HCT116 (cell line): ENCODE measurements around the gene PLEKHG3. TPM values are rescaled to one million over a fixed set of nuclear protein-coding genes. Genes with fewer than 3 reads are reported as not detected.

Source experiments
- ATAC-seq: fragments of 200-7000 bp; cut with Tn5 transposase; 2 replicates; pipeline ENCODE4 v1.9.1; 2020; ENCODE audit warnings: mild to moderate bottlenecking, moderate library complexity
- BruUV-seq: library from RNA; stranded (reverse); fragments of 400-500 nt; replicated peaks from 2 replicates; lab custom pipeline; 2021; lab: Mats Ljungman, UMichigan
- CTCF ChIA-PET: fragments of 300-600 bp; sonication (Branson Sonifier 250); formaldehyde crosslinking; loops from one replicate; lab custom pipeline; 2021; ENCODE audit warnings: antibody characterized with exemption; lab: Charles Lee
- POLR2A ChIA-PET: fragments of 300-600, 350-600 bp; sonication (Branson Sonifier 250); formaldehyde crosslinking; loops from one replicate; lab custom pipeline; 2021; ENCODE audit warnings: antibody characterized with exemption; lab: Charles Lee
- RAD21 ChIA-PET, 2 experiments: fragments of 300-600 bp; sonication (Branson Sonifier 250); formaldehyde crosslinking; loops; one replicate each; lab custom pipeline; 2023; ENCODE audit warnings: low total read pairs in 2 of 2; ENCODE audit not compliant: uncharacterized antibody in 2 of 2, unreplicated experiment in 2 of 2, low non-redundant PET in 1 of 2; lab: Charles Lee
- DNase-seq: peaks from one replicate; pipeline ENCODE4 v3.0.0-alpha.2; 2010; ENCODE audit warnings: low read depth, low spot score
- H2AFZ ChIP-seq: fragments of 200-600 bp; shearing (Covaris generic), sonication (generic); 2 replicates; pipeline ENCODE4 v1.6.1; 2017; ENCODE audit warnings: low read depth, mixed run types, mixed read lengths, antibody characterized with exemption, low read length; ENCODE audit not compliant: poor library complexity, severe bottlenecking
- H3K27ac ChIP-seq: 2 replicates; pipeline ENCODE4 v1.5.1; 2012; ENCODE audit warnings: low read depth, low read length
- H3K27me3 ChIP-seq: fragments of 200-600 bp; sonication (generic); 2 replicates; pipeline ENCODE4 v1.6.1; 2016; ENCODE audit warnings: mixed run types, low read length, mixed read lengths; ENCODE audit not compliant: insufficient read depth
- H3K36me3 ChIP-seq, 2 experiments: fragments of 200-500 bp in 1 of 2; fragments of 200-600 bp in 1 of 2; sonication (Bioruptor generic) in 1 of 2; sonication (generic) in 1 of 2; 2 replicates each; pipeline versions ENCODE4 v1.5.1 to v1.6.1; 2014 to 2016; ENCODE audit warnings: low read length in 2 of 2, inconsistent platforms in 1 of 2, mixed read lengths in 1 of 2, mixed run types in 1 of 2; ENCODE audit not compliant: insufficient read depth in 2 of 2, control insufficient read depth in 1 of 2
- H3K4me1 ChIP-seq, 2 experiments: fragments of 200-600 bp in 1 of 2; sonication (generic) in 1 of 2; 2 replicates each; pipeline versions ENCODE4 v1.5.1 to v1.6.1; 2012 to 2017; ENCODE audit warnings: low read length in 2 of 2, inconsistent platforms in 1 of 2, mild to moderate bottlenecking in 1 of 2, mixed read lengths in 1 of 2, mixed run types in 1 of 2, moderate library complexity in 1 of 2; ENCODE audit not compliant: insufficient read depth in 2 of 2, control insufficient read depth in 1 of 2
- H3K4me2 ChIP-seq: fragments of 200-600 bp; sonication (generic); 2 replicates; pipeline ENCODE4 v1.6.1; 2017; ENCODE audit warnings: mixed run types, low read length, mixed read lengths
- H3K4me3 ChIP-seq, 2 experiments: fragments of 200-600 bp in 1 of 2; sonication (generic) in 1 of 2; replicated peaks in 1 of 2; 2 replicates each; pipeline ENCODE4 v1.5.1; 2011 to 2016; ENCODE audit warnings: low read length in 2 of 2, control low read depth in 1 of 2, low read depth in 1 of 2, mild to moderate bottlenecking in 1 of 2, mixed read lengths in 1 of 2, mixed run types in 1 of 2
- H3K79me2 ChIP-seq: fragments of 200-600 bp; sonication (generic); 2 replicates; pipeline ENCODE4 v1.6.1; 2017; ENCODE audit warnings: mild to moderate bottlenecking, mixed run types, low read length, moderate library complexity, mixed read lengths; ENCODE audit not compliant: insufficient read depth
- H3K9ac ChIP-seq: fragments of 200-600 bp; sonication (generic); 2 replicates; pipeline ENCODE4 v1.6.1; 2016; ENCODE audit warnings: low read length, mixed read lengths
- H3K9me2 ChIP-seq: fragments of 200-600 bp; sonication (generic), shearing (Covaris generic); 2 replicates; pipeline ENCODE4 v1.6.1; 2017; ENCODE audit warnings: mixed run types, mild to moderate bottlenecking, moderate library complexity; ENCODE audit not compliant: insufficient read depth
- H3K9me3 ChIP-seq, 2 experiments: fragments of 200-500 bp in 1 of 2; fragments of 200-600 bp in 1 of 2; sonication (Bioruptor generic) in 1 of 2; sonication (generic) in 1 of 2; 2 replicates each; pipeline ENCODE4 v1.6.1; 2014 to 2017; ENCODE audit warnings: low read length in 2 of 2, mixed read lengths in 2 of 2, inconsistent platforms in 1 of 2, low read depth in 1 of 2, mild to moderate bottlenecking in 1 of 2, mixed run types in 1 of 2, moderate library complexity in 1 of 2; ENCODE audit not compliant: control insufficient read depth in 1 of 2, insufficient read depth in 1 of 2
- H4K20me1 ChIP-seq: fragments of 200-600 bp; sonication (generic), shearing (Covaris generic); 2 replicates; pipeline ENCODE4 v1.6.1; 2017; ENCODE audit warnings: mixed run types, mild to moderate bottlenecking, moderate library complexity; ENCODE audit not compliant: insufficient read depth
- CBX3 ChIP-seq: IDR thresholded peaks from 2 replicates; pipeline ENCODE4 v1.6.1; 2012; ENCODE audit warnings: low read depth
- CEBPB ChIP-seq: IDR thresholded peaks from 2 replicates; pipeline ENCODE4 v1.6.1; 2012; ENCODE audit warnings: low read depth
- EGR1 ChIP-seq: IDR thresholded peaks from 2 replicates; pipeline ENCODE4 v1.6.1; 2012; ENCODE audit warnings: low read depth
- ELF1 ChIP-seq: IDR thresholded peaks from 2 replicates; pipeline ENCODE4 v1.6.1; 2012; ENCODE audit warnings: low read depth, borderline replicate concordance
- EZH2 ChIP-seq: fragments of 200-600 bp; sonication (generic); IDR thresholded peaks from 2 replicates; pipeline ENCODE4 v1.6.1; 2017; ENCODE audit warnings: antibody characterized with exemption, mixed run types
- EZH2phosphoT487 ChIP-seq: fragments of 200-600 bp; IDR thresholded peaks from 2 replicates; pipeline ENCODE4 v1.6.1; 2018; ENCODE audit warnings: antibody characterized with exemption, borderline replicate concordance
- FOSL1 ChIP-seq: IDR thresholded peaks from 2 replicates; pipeline ENCODE4 v1.6.1; 2012; ENCODE audit warnings: low read depth
- JUND ChIP-seq: IDR thresholded peaks from 2 replicates; pipeline ENCODE4 v1.6.1; 2012
- POLR2A ChIP-seq: IDR thresholded peaks from 2 replicates; pipeline ENCODE4 v1.7.0; 2011; ENCODE audit warnings: borderline replicate concordance; ENCODE audit not compliant: insufficient read depth, insufficient read length; ENCODE audit errors: extremely low read depth
- POLR2AphosphoS5 ChIP-seq: IDR thresholded peaks from 2 replicates; pipeline ENCODE4 v1.6.1; 2011; ENCODE audit warnings: mild to moderate bottlenecking, low read depth, low read length, moderate library complexity
- REST ChIP-seq: IDR thresholded peaks from 2 replicates; pipeline ENCODE4 v1.6.1; 2012; ENCODE audit warnings: low read depth
- SP1 ChIP-seq: IDR thresholded peaks from 2 replicates; pipeline ENCODE4 v1.6.1; 2012; ENCODE audit warnings: low read depth
- SRF ChIP-seq: IDR thresholded peaks from 2 replicates; pipeline ENCODE4 v1.6.1; 2012; ENCODE audit warnings: low read depth
- TCF7L2 ChIP-seq: IDR thresholded peaks from 2 replicates; pipeline ENCODE4 v1.7.0; 2011; ENCODE audit warnings: borderline replicate concordance, inconsistent platforms; ENCODE audit not compliant: insufficient read depth, insufficient read length; ENCODE audit errors: extremely low read depth
- ZBTB33 ChIP-seq: IDR thresholded peaks from 2 replicates; pipeline ENCODE4 v1.6.1; 2011; ENCODE audit warnings: mild to moderate bottlenecking, low read length, moderate library complexity; ENCODE audit not compliant: insufficient replicate concordance; ENCODE audit errors: extremely low read depth
- ZFX ChIP-seq: fragments of 450-650 bp; IDR thresholded peaks from 2 replicates; pipeline ENCODE4 v1.6.1; 2017
- ZNF274 ChIP-seq: fragments of 200-500 bp; sonication (Bioruptor generic); IDR thresholded peaks from 2 replicates; pipeline ENCODE4 v1.6.1; 2014; ENCODE audit warnings: mild to moderate bottlenecking, low read depth, low read length, inconsistent platforms
- intact Hi-C: fragments of 100-400 bp; cut with micrococcal nuclease; formaldehyde crosslinking; loops from 2 replicates; pipeline ENCODE4 v1.10.0; 2022
- total RNA-seq: library from RNA; stranded (reverse); gene quantifications from one replicate; pipeline ENCODE4 v1.2.1, GENCODE V29; 2021; ENCODE audit not compliant: unreplicated experiment
- TF ChIP-seq, protein P1 (sequence below): IDR thresholded peaks from 2 replicates; pipeline ENCODE4 v1.6.1; 2012
- TF ChIP-seq, protein P2 (sequence below): IDR thresholded peaks from 2 replicates; pipeline ENCODE4 v1.6.1; 2012
- TF ChIP-seq, protein P3 (sequence below), 3 experiments: fragments of 200-600 bp in 1 of 3; sonication (generic) in 1 of 3; IDR thresholded peaks in 2 of 3; conservative IDR thresholded peaks in 1 of 3; 2 replicates each; pipeline ENCODE4 v1.5.1; 2012 to 2017; ENCODE audit warnings: low read depth in 2 of 3, low read length in 2 of 3, antibody characterized with exemption in 1 of 3, borderline replicate concordance in 1 of 3, control low read depth in 1 of 3, mild to moderate bottlenecking in 1 of 3, mixed read lengths in 1 of 3, mixed run types in 1 of 3, moderate library complexity in 1 of 3; ENCODE audit not compliant: insufficient read depth in 1 of 3

Gene PLEKHG3
- total RNA-seq, 1 experiment from 2014 or later = 55.6 TPM

DNA sequence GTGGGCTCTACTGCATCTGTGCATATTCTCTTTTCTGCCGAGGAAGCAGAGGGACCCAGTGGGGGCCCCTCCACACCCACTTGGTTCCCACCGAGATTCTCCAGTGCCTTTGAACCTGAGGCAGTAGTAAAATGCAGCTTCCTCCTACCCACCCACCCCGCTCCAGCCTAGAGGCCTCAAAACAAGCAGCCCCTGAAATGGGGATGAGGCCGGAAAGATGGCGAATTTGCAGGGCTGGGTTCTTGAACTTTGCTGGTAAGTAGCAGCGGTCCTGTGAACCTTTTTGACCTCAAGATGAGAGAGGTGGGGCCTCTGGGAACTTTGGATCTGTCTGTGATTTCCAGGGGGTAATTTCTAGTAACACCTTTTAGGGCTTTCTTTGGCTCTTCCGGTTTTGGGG, 15.4 kb downstream of the PLEKHG3 start:
- no peaks in the 10 kb centered on the region for H3K9me2 ChIP-seq
- POLR2A ChIA-PET = interaction anchor here (1.2 kb wide), 2 partner anchors 11 to 16 kb away, joined by 7 to 12 read pairs; partner anchors contain the start of gene PLEKHG3
- H2AFZ ChIP-seq = no peak overlapping the region
- TF ChIP-seq ZNF274 (no peak), FOSL1 (no peak), REST (no peak), POLR2AphosphoS5 (no peak), SRF (no peak), EZH2phosphoT487 (no peak), CEBPB (no peak), EZH2 (no peak), ELF1 (no peak), ZFX (no peak), TCF7L2 (no peak), SP1 (no peak), POLR2A (no peak), ZBTB33 (no peak), EGR1 (no peak), JUND (no peak), CBX3 (no peak)
- TF ChIP-seq, protein P1, sequence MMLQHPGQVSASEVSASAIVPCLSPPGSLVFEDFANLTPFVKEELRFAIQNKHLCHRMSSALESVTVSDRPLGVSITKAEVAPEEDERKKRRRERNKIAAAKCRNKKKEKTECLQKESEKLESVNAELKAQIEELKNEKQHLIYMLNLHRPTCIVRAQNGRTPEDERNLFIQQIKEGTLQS = no peak
- TF ChIP-seq, protein P2, sequence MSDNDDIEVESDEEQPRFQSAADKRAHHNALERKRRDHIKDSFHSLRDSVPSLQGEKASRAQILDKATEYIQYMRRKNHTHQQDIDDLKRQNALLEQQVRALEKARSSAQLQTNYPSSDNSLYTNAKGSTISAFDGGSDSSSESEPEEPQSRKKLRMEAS = no peak
- TF ChIP-seq, protein P3, sequence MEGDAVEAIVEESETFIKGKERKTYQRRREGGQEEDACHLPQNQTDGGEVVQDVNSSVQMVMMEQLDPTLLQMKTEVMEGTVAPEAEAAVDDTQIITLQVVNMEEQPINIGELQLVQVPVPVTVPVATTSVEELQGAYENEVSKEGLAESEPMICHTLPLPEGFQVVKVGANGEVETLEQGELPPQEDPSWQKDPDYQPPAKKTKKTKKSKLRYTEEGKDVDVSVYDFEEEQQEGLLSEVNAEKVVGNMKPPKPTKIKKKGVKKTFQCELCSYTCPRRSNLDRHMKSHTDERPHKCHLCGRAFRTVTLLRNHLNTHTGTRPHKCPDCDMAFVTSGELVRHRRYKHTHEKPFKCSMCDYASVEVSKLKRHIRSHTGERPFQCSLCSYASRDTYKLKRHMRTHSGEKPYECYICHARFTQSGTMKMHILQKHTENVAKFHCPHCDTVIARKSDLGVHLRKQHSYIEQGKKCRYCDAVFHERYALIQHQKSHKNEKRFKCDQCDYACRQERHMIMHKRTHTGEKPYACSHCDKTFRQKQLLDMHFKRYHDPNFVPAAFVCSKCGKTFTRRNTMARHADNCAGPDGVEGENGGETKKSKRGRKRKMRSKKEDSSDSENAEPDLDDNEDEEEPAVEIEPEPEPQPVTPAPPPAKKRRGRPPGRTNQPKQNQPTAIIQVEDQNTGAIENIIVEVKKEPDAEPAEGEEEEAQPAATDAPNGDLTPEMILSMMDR (IDR thresholded peaks at IDR 0.05 in 2 of 3, conservative IDR thresholded peaks at IDR 0.05 in 1 of 3; ENCODE audit: borderline replicate concordance in 1 of 3, insufficient read depth in 1 of 3, low read depth in 2 of 3, low read length in 2 of 3) = no peak
- ATAC-seq (no peak; the same call in 1 of the 2 replicates), DNase-seq (no peak)
- H3K4me1 ChIP-seq = peaks cover 94 to 100% of the 10 kb centered on the region in 2 experiments
- intact Hi-C loops = no loop called here
- H3K36me3 ChIP-seq = no peaks in the 10 kb centered on the region
- no peaks in the 10 kb centered on the region for H4K20me1 ChIP-seq
- RAD21 ChIA-PET = interaction anchor here in 1 of 2 experiments (0.6 kb wide), 1 partner anchor 173 kb away, joined by 3 read pairs; no protein-coding TSS in a partner anchor
- H3K27me3 ChIP-seq = no peaks in the 10 kb centered on the region
- H3K4me3 ChIP-seq = peak overlapping the region in 1 of 2 experiments; percentile 33; a peak in 3 of 4 replicates
- CTCF ChIA-PET = no interaction called here
- H3K27ac ChIP-seq = peak overlapping the region; percentile 76
- TSS peak; percentile 89 for BruUV-seq
- H3K9me3 ChIP-seq = no peaks in the 10 kb centered on the region
- H3K9ac ChIP-seq = peak overlapping the region; percentile 42
- H3K4me2 ChIP-seq = peak overlapping the region; percentile 70
- H3K79me2 ChIP-seq = peaks cover 96% of the 10 kb centered on the region
